Measurements from ENCODE around the gene TRIM29.

DNA sequence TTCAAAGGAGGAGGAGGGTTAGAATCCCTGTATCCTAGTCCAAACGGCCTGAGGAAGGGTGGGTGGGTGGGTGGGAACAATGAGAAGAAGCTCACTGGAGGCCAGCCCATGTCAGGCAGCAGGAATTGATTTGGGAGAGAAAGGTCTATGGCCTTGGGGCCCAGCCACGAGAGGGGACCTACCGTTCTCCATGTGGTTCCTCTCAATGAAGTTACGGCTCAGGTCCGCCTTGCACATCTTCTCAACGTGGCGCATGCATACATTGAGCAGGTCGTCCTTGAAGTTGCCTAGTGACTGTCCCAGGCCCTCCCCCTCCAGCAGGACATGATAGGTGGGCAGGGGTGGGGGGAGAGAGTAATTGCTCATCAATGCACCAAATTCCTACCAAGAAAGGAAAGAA is 12.4 kb downstream of the TRIM29 start:
- TF ChIP-seq, protein P1, sequence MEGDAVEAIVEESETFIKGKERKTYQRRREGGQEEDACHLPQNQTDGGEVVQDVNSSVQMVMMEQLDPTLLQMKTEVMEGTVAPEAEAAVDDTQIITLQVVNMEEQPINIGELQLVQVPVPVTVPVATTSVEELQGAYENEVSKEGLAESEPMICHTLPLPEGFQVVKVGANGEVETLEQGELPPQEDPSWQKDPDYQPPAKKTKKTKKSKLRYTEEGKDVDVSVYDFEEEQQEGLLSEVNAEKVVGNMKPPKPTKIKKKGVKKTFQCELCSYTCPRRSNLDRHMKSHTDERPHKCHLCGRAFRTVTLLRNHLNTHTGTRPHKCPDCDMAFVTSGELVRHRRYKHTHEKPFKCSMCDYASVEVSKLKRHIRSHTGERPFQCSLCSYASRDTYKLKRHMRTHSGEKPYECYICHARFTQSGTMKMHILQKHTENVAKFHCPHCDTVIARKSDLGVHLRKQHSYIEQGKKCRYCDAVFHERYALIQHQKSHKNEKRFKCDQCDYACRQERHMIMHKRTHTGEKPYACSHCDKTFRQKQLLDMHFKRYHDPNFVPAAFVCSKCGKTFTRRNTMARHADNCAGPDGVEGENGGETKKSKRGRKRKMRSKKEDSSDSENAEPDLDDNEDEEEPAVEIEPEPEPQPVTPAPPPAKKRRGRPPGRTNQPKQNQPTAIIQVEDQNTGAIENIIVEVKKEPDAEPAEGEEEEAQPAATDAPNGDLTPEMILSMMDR (IDR thresholded peaks at IDR 0.05) = no peak
- no peak for TF ChIP-seq POLR2A (IDR thresholded peaks at IDR 0.05)
